Endometrium (tissue), 2 donors: ENCODE data around the gene MPO.

Source experiments
- FAIRE-seq: peaks from 2 replicates; lab custom pipeline; 2012; peaks lifted over from hg19 to GRCh38; lab: Jason Lieb, UNC
- donor health status: control.
- donor health status: control.

The MPO gene

GRCh38 chr17:58278661-58279015 lies 2.1 kb downstream of the MPO start:
- no peak for FAIRE-seq

- FAIRE-seq = no peak
Observed at GRCh38 chr17:58277802-58278595, 2.7 kb downstream of the MPO start.

- no peak for FAIRE-seq
Observed at GRCh38 chr17:58277107-58277801, 3.5 kb downstream of the MPO start.

- FAIRE-seq = no peak
Observed at GRCh38 chr17:58276423-58276822, 4.3 kb downstream of the MPO start.

- FAIRE-seq = no peak
Observed at GRCh38 chr17:58275417-58275816, 5.3 kb downstream of the MPO start.

GRCh38 chr17:58273453-58274104 lies 7.2 kb downstream of the MPO start:
- no peak for FAIRE-seq

GRCh38 chr17:58272367-58273280 lies 8.1 kb downstream of the MPO start:
- FAIRE-seq = no peak

- no peak for FAIRE-seq
Observed at GRCh38 chr17:58271216-58271931, 9.4 kb downstream of the MPO start.

- no peak for FAIRE-seq
Observed at GRCh38 chr17:58270476-58271215, 10.1 kb downstream of the MPO start.

GRCh38 chr17:58269557-58270291 lies 11.0 kb downstream of the MPO start:
- FAIRE-seq = no peak

- no peak for FAIRE-seq
Observed at GRCh38 chr17:58268774-58269556, 11.8 kb downstream of the MPO start.

- FAIRE-seq = no peak
Observed at GRCh38 chr17:58268326-58268725, 12.4 kb downstream of the MPO start.

GRCh38 chr17:58267347-58268324 lies 13.1 kb downstream of the MPO start:
- FAIRE-seq = no peak

- no peak for FAIRE-seq
Observed at GRCh38 chr17:58265902-58266875, 14.5 kb downstream of the MPO start.

GRCh38 chr17:58265271-58265670 lies 15.5 kb downstream of the MPO start:
- no peak for FAIRE-seq

GRCh38 chr17:58264407-58265103 lies 16.2 kb downstream of the MPO start:
- FAIRE-seq = no peak
